ENCODE measurements around the gene MRM2. TPM values are rescaled to one million over a fixed set of nuclear protein-coding genes. Genes with fewer than 3 reads are reported as not detected.

The MRM2 gene
- total RNA-seq, 1 experiment from 2014 or later = 34.7 TPM

GRCh38 chr7:2214636-2215035, 27.4 kb downstream of the MRM2 start:
- ChIA-PET CTCF (no interaction called here), RAD21 (ENCODE audit: low non-redundant PET in 1 of 2, low total read pairs in 2 of 2, uncharacterized antibody in 2 of 2, unreplicated experiment in 2 of 2) (no interaction called here)

GRCh38 chr7:2213551-2214215, 28.3 kb downstream of the MRM2 start:
- ATAC-seq (no peak), DNase-seq (ENCODE audit: low read depth, low spot score) (no peak)
- H3K4me3 ChIP-seq (replicated peaks in 1 of 2; ENCODE audit: low read depth in 1 of 2, low read length in 2 of 2) = no peak overlapping the region
- H3K4me1 ChIP-seq (ENCODE audit: control insufficient read depth in 1 of 2, insufficient read depth in 2 of 2, low read length in 2 of 2) = no peaks in the 10 kb centered on the region
- ChIA-PET POLR2A (no interaction called here), RAD21 (ENCODE audit: low non-redundant PET in 1 of 2, low total read pairs in 2 of 2, uncharacterized antibody in 2 of 2, unreplicated experiment in 2 of 2) (no interaction called here), CTCF (no interaction called here)
- TF ChIP-seq ZBTB33 (IDR thresholded peaks at IDR 0.05; ENCODE audit: extremely low read depth, insufficient replicate concordance, low read length) = no peak
- no peak for TF ChIP-seq MAX (IDR thresholded peaks at IDR 0.05)
- no peak for TF ChIP-seq SIN3A (IDR thresholded peaks at IDR 0.05; ENCODE audit: low read depth)
- TF ChIP-seq SRF (IDR thresholded peaks at IDR 0.05; ENCODE audit: low read depth) = no peak
- TF ChIP-seq POLR2AphosphoS5 (IDR thresholded peaks at IDR 0.05; ENCODE audit: low read depth, low read length) = no peak
- H3K36me3 ChIP-seq (ENCODE audit: control insufficient read depth in 1 of 2, insufficient read depth in 2 of 2, low read length in 2 of 2) = peaks cover 13 to 36% of the 10 kb centered on the region in 2 experiments
- H3K79me2 ChIP-seq (ENCODE audit: insufficient read depth, low read length) = 0 out of 2 replicates have a peak, but pooled peaks cover 4% of the 10 kb centered on the region
- no TSS peak for BruUV-seq (replicated peaks)
- H3K9me3 ChIP-seq (ENCODE audit: control insufficient read depth in 1 of 2, insufficient read depth in 1 of 2, low read depth in 1 of 2, low read length in 2 of 2) = no peaks in the 10 kb centered on the region
- H2AFZ ChIP-seq (ENCODE audit: low read depth, low read length, poor library complexity, severe bottlenecking) = no peak overlapping the region
- no peaks in the 10 kb centered on the region for H4K20me1 ChIP-seq (ENCODE audit: insufficient read depth)
- H3K27ac ChIP-seq (ENCODE audit: low read depth, low read length) = no peak overlapping the region
- no peak overlapping the region for H3K9ac ChIP-seq (ENCODE audit: low read length)
- no peaks in the 10 kb centered on the region for H3K27me3 ChIP-seq (ENCODE audit: insufficient read depth, low read length)
- H3K4me2 ChIP-seq (ENCODE audit: low read length) = no peak overlapping the region
- no peaks in the 10 kb centered on the region for H3K9me2 ChIP-seq (ENCODE audit: insufficient read depth)
- intact Hi-C loops (cut with micrococcal nuclease) = no loop called here

More at GRCh38 chr7:2214636-2215035, 27.4 kb downstream of the MRM2 start:
- no TSS peak for BruUV-seq (replicated peaks)
- no peak overlapping the region for H3K9ac ChIP-seq (ENCODE audit: low read length)
- peaks cover 13 to 36% of the 10 kb centered on the region in 2 experiments for H3K36me3 ChIP-seq (ENCODE audit: control insufficient read depth in 1 of 2, insufficient read depth in 2 of 2, low read length in 2 of 2)
- ATAC-seq (no peak), DNase-seq (ENCODE audit: low read depth, low spot score) (no peak)
- H3K4me3 ChIP-seq (replicated peaks in 1 of 2; ENCODE audit: low read depth in 1 of 2, low read length in 2 of 2) = no peak overlapping the region
- no peaks in the 10 kb centered on the region for H3K4me1 ChIP-seq (ENCODE audit: control insufficient read depth in 1 of 2, insufficient read depth in 2 of 2, low read length in 2 of 2)
- TF ChIP-seq ZBTB33 (IDR thresholded peaks at IDR 0.05; ENCODE audit: extremely low read depth, insufficient replicate concordance, low read length) = no peak
- TF ChIP-seq EZH2phosphoT487 (IDR thresholded peaks at IDR 0.05; ENCODE audit: borderline replicate concordance) = no peak
- H3K27ac ChIP-seq (ENCODE audit: low read depth, low read length) = no peak overlapping the region
- H3K9me3 ChIP-seq (ENCODE audit: control insufficient read depth in 1 of 2, insufficient read depth in 1 of 2, low read depth in 1 of 2, low read length in 2 of 2) = no peaks in the 10 kb centered on the region
- H3K27me3 ChIP-seq (ENCODE audit: insufficient read depth, low read length) = no peaks in the 10 kb centered on the region
- intact Hi-C loops (cut with micrococcal nuclease) = no loop called here
- no peaks in the 10 kb centered on the region for H3K9me2 ChIP-seq (ENCODE audit: insufficient read depth)
- H3K4me2 ChIP-seq (ENCODE audit: low read length) = no peak overlapping the region
- no peaks in the 10 kb centered on the region for H4K20me1 ChIP-seq (ENCODE audit: insufficient read depth)
- no peaks in the 10 kb centered on the region for H3K79me2 ChIP-seq (ENCODE audit: insufficient read depth, low read length)
- POLR2A ChIA-PET = no interaction called here
- H2AFZ ChIP-seq (ENCODE audit: low read depth, low read length, poor library complexity, severe bottlenecking) = no peak overlapping the region

Data from HCT116 (cell line).